ENCODE results near the gene ANKRD29.
"Not testable (repeated sequence)": the region's sequence is repeated elsewhere in the genome, so short reads cannot be mapped to it uniquely, and the experiment has no call there.

Gene ANKRD29

DNA sequence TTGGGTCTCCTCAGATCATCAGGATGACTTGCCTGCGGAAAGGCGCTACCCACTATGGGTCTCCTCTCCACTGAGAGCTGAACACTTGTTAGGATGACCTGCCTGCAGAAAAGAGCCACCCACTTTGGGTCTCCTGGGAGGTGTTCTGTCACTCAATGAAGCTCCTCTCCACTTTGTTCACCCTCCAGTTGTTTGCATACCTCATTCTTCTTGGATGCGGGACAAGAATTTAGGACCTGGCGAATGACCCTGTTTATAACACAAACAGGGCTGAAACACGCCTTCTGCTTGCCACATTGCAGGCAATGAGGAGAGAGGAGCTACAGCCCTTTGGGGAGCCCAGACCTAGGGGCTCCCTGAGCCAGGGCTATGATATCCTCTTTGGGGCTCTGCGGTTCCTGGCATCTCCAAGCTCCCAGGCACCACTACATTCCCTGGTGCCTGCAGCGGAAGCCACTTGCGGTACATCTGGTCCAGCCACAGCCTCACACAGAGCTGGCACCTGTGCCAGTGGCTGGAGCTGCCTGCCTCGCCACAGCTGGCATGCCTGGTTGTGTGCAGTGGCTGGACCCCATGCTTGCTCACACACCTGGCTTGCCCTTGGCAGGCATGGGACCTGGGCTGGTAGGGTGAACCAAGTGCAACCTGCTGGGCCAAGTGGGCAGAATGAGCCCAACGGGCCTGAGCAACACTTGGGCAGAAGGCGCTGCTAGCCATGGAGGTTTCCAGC, 20.6 kb downstream of the ANKRD29 start:
- no peak overlapping the region for H3K27ac Mint-ChIP-seq
- H3K4me1 Mint-ChIP-seq (ENCODE audit: low read depth): no peaks in the 10 kb centered on the region
- no peak overlapping the region for H3K4me3 Mint-ChIP-seq
- no peaks in the 10 kb centered on the region for H3K36me3 Mint-ChIP-seq
- H3K9me3 Mint-ChIP-seq (ENCODE audit: low read depth): no peaks in the 10 kb centered on the region
- H3K27me3 Mint-ChIP-seq: no peaks in the 10 kb centered on the region

DNA sequence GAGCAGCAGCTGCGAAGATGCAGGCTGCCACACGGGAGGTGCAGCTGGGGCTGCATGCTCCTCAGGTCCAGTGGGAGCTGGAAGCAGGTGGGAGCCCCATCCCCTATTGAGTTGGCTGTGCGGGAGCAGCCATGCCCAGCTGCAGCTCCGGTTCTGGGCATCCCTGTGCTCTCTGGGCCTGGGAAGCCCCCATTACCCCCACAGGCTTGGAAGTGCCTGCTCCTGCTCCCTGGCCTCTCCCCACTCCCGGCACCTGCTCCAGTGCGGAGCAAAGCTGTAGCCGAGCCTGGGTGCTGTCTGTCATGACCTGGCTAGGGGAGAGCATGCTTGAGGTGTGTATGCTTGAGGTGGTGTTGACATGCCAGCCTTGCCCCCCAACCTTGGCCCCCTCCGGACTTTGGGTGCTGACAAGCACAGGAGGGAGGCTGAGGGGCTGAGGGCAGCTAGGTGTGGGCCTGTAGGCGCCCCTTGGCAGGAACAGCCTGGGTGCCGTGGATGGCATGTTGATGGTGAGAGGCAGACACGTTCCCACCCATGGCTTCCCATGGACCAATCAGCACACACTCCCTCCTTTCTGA, 21.5 kb downstream of the ANKRD29 start:
- Mint-ChIP-seq H3K9me3 (ENCODE audit: low read depth) (no peaks in the 10 kb centered on the region), H3K4me3 (no peak overlapping the region), H3K36me3 (no peaks in the 10 kb centered on the region), H3K4me1 (ENCODE audit: low read depth) (no peaks in the 10 kb centered on the region), H3K27ac (no peak overlapping the region), H3K27me3 (no peaks in the 10 kb centered on the region)

DNA sequence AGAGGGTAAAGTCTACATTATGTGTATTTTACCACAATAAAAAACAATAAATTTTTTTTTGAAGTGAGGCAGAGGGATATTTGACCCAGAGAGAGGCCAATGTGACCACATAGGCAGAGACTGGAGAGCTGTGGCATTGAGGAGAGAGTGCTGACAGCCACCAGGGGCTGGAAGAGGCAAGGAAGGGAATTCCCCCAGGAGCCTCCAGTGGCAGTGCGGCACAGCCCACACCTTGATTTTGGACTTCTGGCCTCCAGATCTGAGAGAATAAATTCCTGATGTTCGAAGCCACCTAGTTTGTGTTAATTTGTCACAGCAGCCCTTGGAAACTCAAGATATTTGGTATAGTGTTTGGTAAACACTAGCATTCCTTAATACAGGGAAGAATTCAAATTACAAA, 22.7 kb downstream of the ANKRD29 start:
- Mint-ChIP-seq H3K27me3 (no peaks in the 10 kb centered on the region), H3K9me3 (ENCODE audit: low read depth) (no peaks in the 10 kb centered on the region)

DNA sequence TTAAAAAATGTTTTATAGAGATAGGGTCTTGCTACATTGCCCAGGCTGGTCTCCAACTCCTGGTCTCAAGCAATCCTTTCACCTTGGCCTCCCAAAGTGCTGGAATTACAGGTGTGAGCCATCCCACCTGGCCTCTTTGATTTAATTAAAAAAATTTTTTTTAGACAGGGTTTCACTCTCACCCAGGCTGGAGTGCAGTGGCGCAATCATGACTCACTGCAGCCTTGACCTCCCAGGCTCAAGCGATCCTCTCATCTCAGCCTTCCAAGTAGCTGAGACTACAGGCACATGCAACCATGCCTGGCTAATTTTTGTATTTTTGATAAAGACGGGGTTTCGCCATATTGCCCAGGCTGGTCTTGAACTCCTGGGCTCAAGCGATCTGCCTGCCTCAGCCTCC, 26.3 kb downstream of the ANKRD29 start:
- H3K36me3 Mint-ChIP-seq; H3K27ac Mint-ChIP-seq; H3K4me3 Mint-ChIP-seq; H3K27me3 Mint-ChIP-seq; H3K9me3 Mint-ChIP-seq (ENCODE audit: low read depth): not testable (repeated sequence)
- peaks cover 11% of the 10 kb centered on the region for H3K4me1 Mint-ChIP-seq (ENCODE audit: low read depth)

More for the DNA sequence above, 22.7 kb downstream of the ANKRD29 start:
- H3K36me3 Mint-ChIP-seq: no peaks in the 10 kb centered on the region
- no peak overlapping the region for H3K27ac Mint-ChIP-seq
- peaks cover 6% of the 10 kb centered on the region for H3K4me1 Mint-ChIP-seq (ENCODE audit: low read depth)
- no peak overlapping the region for H3K4me3 Mint-ChIP-seq

DNA sequence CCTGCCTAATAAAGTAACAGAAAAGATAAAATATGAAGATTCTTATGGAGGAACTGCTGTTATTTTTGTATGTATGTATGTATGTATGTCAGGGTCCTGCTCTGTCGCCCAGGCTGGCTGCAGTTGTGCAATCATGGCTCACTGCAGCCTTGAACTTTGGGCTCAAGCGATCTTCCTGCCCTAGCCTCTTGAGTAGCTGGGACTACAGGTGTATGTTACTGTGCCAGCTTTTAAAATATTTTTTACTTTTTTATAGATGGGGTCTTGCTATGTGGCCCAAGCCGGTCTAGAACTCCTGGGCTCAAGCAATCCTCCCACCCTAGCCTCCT, 26.7 kb downstream of the ANKRD29 start:
- Mint-ChIP-seq H3K36me3 (no peaks in the 10 kb centered on the region), H3K27me3 (peaks cover 5% of the 10 kb centered on the region), H3K4me3 (no peak overlapping the region), H3K4me1 (ENCODE audit: low read depth) (peaks cover 11% of the 10 kb centered on the region), H3K9me3 (ENCODE audit: low read depth) (no peaks in the 10 kb centered on the region), H3K27ac (no peak overlapping the region)

DNA sequence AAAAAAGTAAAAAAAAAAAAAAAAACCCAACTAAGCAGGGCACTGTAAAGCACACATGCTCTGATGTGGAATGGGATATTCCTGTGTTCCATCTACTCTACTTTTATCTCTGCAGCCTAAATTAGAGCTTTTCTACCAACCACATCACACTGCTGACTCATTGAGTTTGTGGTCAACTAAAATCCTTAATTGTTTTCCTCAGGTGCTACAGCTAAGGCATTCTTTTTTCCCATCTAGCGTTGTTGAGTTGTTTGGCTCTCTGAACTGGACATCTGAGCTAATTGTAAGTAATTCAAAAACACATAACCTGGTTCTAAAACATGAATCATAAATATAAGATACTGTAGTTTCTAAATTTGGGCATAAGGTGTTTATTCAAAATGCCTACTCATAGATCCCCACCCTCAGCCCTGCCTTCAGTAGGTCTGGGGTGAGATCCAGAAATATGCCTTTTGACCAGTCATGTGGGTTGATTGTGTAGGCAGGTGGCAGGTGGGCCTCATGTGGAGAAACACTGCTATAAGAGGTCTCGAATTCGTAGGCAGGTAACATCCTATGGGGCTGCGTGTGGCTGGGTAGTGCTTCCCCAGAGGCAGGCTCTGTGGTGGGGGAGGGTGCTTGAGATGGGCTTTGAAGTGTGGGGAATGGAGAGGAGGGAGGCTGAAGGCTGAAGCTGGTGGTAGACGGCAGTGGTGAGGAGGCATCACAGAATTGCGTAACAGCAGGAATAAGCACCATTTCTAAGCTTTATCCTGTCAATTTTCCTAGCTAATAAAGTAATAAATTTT, 27.2 kb downstream of the ANKRD29 start:
- H3K9me3 Mint-ChIP-seq (ENCODE audit: low read depth): no peaks in the 10 kb centered on the region
- H3K4me1 Mint-ChIP-seq (ENCODE audit: low read depth): peaks cover 11% of the 10 kb centered on the region
- no peaks in the 10 kb centered on the region for H3K36me3 Mint-ChIP-seq
- H3K27me3 Mint-ChIP-seq: peaks cover 5% of the 10 kb centered on the region
- no peak overlapping the region for H3K27ac Mint-ChIP-seq
- H3K4me3 Mint-ChIP-seq: no peak overlapping the region

DNA sequence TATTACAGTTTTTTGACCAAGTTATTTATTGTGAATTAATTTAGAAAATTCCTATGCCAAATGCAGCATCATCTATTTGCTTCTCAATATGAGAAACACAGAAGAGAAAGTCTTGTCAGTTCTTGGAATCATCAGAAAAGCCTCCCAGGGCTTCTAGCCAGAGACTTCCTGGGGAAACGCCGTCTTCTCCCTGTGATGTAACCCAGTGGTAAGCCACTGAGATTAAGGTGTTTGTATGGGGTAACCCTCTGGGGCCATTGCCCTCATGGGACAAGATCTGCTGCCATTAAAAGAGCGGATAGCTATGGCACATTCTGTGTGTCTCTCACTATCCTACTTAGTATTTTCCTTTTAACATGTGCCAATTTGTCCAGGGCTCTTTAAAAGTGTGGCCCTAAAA, 28.0 kb downstream of the ANKRD29 start:
- H3K36me3 Mint-ChIP-seq: no peaks in the 10 kb centered on the region
- peaks cover 5% of the 10 kb centered on the region for H3K27me3 Mint-ChIP-seq
- no peaks in the 10 kb centered on the region for H3K9me3 Mint-ChIP-seq (ENCODE audit: low read depth)
- peaks cover 11% of the 10 kb centered on the region for H3K4me1 Mint-ChIP-seq (ENCODE audit: low read depth)
- H3K27ac Mint-ChIP-seq: no peak overlapping the region
- no peak overlapping the region for H3K4me3 Mint-ChIP-seq

DNA sequence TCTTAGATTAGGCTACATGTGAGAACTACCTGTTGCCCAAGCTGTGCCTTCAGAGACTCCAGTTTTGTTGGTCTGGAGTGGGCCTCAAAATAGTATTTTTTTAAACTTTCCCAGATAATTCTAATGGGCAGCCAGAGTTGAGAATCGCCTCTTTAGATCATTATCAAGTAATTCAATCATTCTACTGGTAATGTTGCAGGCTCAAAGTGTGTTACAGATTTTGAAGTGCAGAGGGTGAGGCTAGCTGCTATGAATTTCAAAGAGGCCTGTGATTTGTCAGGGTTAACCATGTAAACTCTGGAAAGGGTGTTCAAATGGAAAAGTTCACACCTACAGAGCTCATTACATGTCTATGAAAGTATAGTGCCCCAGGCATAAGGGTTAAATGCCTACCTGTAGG, 30.1 kb downstream of the ANKRD29 start:
- H3K4me3 Mint-ChIP-seq: no peak overlapping the region
- peaks cover 5% of the 10 kb centered on the region for H3K27me3 Mint-ChIP-seq
- peaks cover 11% of the 10 kb centered on the region for H3K4me1 Mint-ChIP-seq (ENCODE audit: low read depth)
- H3K36me3 Mint-ChIP-seq: no peaks in the 10 kb centered on the region
- H3K27ac Mint-ChIP-seq: no peak overlapping the region
- no peaks in the 10 kb centered on the region for H3K9me3 Mint-ChIP-seq (ENCODE audit: low read depth)

DNA sequence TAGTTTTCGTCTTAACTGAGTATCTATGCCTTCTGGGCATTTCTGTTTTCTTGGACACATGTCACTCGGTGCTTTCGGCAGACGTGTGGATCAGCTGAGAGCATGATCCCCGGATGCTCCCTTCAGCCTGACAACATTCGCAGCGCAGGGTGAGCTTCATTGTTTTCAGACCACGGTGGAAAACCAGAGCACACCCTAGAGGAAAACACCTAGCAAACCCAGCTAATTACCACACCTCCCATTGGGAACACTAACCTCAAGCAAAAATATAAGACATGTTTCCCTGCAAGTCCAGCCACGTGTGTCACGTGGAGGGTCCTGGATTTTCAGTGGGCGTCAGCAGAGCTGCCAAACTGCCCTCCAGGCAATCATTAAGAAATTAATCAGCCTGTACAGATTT, 31.0 kb downstream of the ANKRD29 start:
- H3K27me3 Mint-ChIP-seq: peaks cover 5% of the 10 kb centered on the region
- no peak overlapping the region for H3K4me3 Mint-ChIP-seq
- no peak overlapping the region for H3K27ac Mint-ChIP-seq
- H3K4me1 Mint-ChIP-seq (ENCODE audit: low read depth): peaks cover 11% of the 10 kb centered on the region
- no peaks in the 10 kb centered on the region for H3K9me3 Mint-ChIP-seq (ENCODE audit: low read depth)
- no peaks in the 10 kb centered on the region for H3K36me3 Mint-ChIP-seq

DNA sequence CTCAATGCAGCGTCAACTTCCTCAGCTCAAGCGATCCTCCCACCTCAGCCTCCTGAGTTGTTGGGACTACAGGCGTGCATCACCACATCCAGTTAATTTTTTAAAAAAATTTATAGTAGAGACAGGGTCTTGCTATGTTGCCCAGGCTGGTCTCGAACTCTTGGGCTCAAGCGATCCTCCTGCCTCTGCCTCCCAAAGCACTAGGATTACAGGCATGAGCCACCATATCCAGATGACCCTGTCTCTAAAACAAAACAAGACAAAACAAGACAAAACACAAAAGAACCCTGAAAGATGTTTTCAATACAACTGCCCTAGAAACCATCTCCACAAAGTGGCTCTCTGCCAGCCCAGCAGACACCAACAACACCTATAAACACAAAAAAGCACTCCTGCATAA, 31.4 kb downstream of the ANKRD29 start:
- H3K9me3 Mint-ChIP-seq (ENCODE audit: low read depth): no peaks in the 10 kb centered on the region
- no peak overlapping the region for H3K4me3 Mint-ChIP-seq
- H3K4me1 Mint-ChIP-seq (ENCODE audit: low read depth): peaks cover 11% of the 10 kb centered on the region
- H3K36me3 Mint-ChIP-seq: no peaks in the 10 kb centered on the region
- H3K27me3 Mint-ChIP-seq: peaks cover 5% of the 10 kb centered on the region
- no peak overlapping the region for H3K27ac Mint-ChIP-seq

DNA sequence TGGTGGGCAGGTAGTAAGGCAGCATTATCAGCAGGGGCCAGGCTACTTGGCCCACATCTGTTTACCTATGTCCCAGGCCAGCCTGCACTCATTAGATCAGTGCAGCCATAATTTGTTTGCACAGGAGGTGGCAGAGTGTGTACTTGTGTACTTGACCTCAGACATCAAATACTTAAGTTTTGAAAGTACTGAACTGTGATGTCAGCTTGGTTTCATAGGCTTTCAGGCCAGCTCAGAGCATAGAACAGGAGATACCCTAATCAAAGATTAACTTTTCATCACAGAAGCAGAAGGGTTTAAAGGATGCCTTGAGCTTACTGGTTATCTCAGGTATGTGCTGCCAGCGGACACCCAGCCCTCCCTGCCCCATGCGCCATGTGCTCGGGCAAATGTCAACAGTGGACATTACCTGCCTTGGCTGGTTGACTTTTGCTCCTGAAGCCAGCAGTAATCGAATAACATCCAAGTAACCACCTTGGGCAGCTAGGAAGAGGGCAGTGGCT, 33.2 kb downstream of the ANKRD29 start:
- H3K36me3 Mint-ChIP-seq: no peaks in the 10 kb centered on the region
- no peak overlapping the region for H3K27ac Mint-ChIP-seq
- H3K9me3 Mint-ChIP-seq (ENCODE audit: low read depth): no peaks in the 10 kb centered on the region
- peaks cover 5% of the 10 kb centered on the region for H3K27me3 Mint-ChIP-seq
- no peak overlapping the region for H3K4me3 Mint-ChIP-seq
- H3K4me1 Mint-ChIP-seq (ENCODE audit: low read depth): no peaks in the 10 kb centered on the region

DNA sequence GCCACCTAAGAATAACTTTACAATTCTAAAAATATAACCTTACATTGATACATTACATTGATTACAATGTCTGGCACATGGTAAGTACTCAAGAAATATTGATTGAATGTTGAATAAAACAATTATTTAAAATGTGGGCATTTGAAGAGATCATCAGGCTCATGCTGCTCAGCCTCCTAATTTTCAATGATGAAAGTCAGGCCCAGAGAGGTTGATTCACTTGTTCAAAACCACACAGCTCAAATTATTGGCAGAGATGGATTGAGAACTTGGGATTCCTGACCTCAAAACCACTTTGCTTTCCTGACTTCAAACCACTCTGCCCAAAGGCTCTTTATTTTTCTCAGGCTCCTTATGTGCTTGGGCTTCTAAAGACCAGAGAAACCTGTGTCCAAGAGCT, 34.7 kb downstream of the ANKRD29 start:
- no peaks in the 10 kb centered on the region for H3K4me1 Mint-ChIP-seq (ENCODE audit: low read depth)
- no peaks in the 10 kb centered on the region for H3K36me3 Mint-ChIP-seq
- no peak overlapping the region for H3K4me3 Mint-ChIP-seq
- H3K9me3 Mint-ChIP-seq (ENCODE audit: low read depth): no peaks in the 10 kb centered on the region
- no peak overlapping the region for H3K27ac Mint-ChIP-seq
- no peaks in the 10 kb centered on the region for H3K27me3 Mint-ChIP-seq

DNA sequence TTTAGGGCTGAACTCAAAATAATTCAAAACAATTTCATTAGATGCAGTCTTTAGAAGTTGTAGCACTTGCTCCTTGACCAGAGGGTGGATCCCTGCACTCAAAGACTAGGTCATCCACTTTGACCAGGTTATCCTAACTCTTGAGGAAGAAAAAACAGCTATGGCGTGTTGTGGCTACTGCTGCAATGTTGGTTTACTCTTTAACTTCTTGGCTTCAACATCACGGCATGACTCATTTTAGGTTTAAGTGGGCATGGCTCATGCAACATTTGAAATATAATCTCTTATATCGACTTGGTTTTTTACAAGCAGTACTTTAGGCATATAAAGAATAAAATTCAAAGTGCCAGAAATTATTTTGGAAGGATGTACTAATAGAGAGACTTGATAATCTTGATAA, 35.4 kb downstream of the ANKRD29 start:
- no peaks in the 10 kb centered on the region for H3K9me3 Mint-ChIP-seq (ENCODE audit: low read depth)
- H3K27me3 Mint-ChIP-seq: peaks cover under 1% of the 10 kb centered on the region
- H3K4me1 Mint-ChIP-seq (ENCODE audit: low read depth): no peaks in the 10 kb centered on the region
- H3K36me3 Mint-ChIP-seq: no peaks in the 10 kb centered on the region
- H3K27ac Mint-ChIP-seq: no peak overlapping the region
- H3K4me3 Mint-ChIP-seq: no peak overlapping the region

DNA sequence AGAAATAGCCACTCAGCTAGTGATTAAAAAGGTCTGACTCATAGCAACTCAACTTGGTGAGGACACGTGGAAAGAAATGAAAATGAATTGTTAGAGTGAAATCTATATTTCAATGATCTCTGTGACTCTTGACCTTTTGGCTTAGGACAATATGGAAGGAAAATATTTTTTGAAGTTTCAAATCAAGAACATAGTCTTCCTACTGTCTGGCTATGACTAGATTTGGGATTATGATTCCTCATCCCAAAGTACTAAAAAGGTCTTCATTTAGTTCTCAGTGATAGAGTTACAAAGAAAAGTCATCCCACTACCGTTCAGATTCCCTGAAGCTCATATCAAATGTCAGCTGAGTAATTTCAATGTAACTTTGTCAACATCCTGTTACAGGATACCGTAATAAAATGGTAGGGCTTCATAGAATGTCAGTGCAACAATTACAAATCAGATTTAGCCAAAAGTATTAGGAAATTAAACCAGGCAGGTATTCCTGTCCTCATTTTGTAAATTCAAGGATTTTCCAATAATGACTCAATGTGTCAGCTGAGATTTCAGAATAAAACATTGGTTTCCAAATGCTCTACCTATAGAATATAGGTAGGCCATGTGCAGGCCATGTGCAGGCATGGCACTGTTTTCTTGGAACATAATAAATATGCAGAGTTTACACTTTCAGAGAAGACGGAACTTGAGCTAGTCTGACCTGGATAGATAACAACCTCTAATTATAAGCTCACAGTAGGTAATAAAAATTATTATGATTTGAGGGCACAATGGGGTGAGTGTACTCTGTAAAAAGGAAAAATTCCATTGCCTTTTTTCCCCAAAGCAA, 36.0 kb downstream of the ANKRD29 start:
- Mint-ChIP-seq H3K27ac (no peak overlapping the region), H3K9me3 (ENCODE audit: low read depth) (no peaks in the 10 kb centered on the region), H3K27me3 (peaks cover 6% of the 10 kb centered on the region), H3K4me3 (no peak overlapping the region), H3K36me3 (no peaks in the 10 kb centered on the region), H3K4me1 (ENCODE audit: low read depth) (no peaks in the 10 kb centered on the region)

DNA sequence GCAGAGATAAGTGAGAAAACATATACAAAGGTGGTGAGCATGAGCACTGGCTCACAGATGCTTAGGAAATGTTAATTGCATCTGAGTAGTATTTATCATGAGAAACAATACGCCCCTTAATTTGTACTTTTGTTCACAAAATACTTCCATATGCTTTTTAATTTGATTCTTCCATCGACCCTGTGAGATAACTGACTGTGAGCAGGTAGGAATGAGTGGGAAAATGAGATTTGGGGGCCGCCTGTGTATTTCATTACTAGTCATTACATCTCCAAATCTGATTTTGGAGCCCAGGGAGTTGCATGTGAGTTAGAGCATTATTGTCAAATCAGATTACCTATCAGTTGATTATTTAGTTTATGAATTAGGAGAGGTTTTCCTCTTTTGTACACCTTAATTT, 39.7 kb downstream of the ANKRD29 start:
- Mint-ChIP-seq H3K4me3 (no peak overlapping the region), H3K27me3 (peaks cover 25% of the 10 kb centered on the region), H3K4me1 (ENCODE audit: low read depth) (peaks cover 4% of the 10 kb centered on the region), H3K27ac (no peak overlapping the region), H3K36me3 (no peaks in the 10 kb centered on the region), H3K9me3 (ENCODE audit: low read depth) (no peaks in the 10 kb centered on the region)

Data from activated naive CD8-positive, alpha-beta T cell (primary cell).